Keratinocyte (primary cell): ENCODE results near the gene PARP1.

Experiments
- CTCF ChIP-seq, 3 experiments: IDR thresholded peaks in 1 of 3; conservative IDR thresholded peaks in 1 of 3; optimal IDR thresholded peaks in 1 of 3; 2 replicates in 2 of 3; 3 replicates in 1 of 3; pipeline versions ENCODE3 to v1.5.1; 2011; ENCODE audit warnings: low read length in 3 of 3, mild to moderate bottlenecking in 3 of 3, moderate library complexity in 2 of 3, control low read depth in 1 of 3, inconsistent platforms in 1 of 3; ENCODE audit not compliant: insufficient read depth in 2 of 3; ENCODE audit errors: extremely low read depth in 1 of 3
- EZH2 ChIP-seq: IDR thresholded peaks from one replicate; pipeline ENCODE4 v1.6.1; 2012; ENCODE audit warnings: inconsistent platforms, mild to moderate bottlenecking, low read length, moderate library complexity

DNA sequence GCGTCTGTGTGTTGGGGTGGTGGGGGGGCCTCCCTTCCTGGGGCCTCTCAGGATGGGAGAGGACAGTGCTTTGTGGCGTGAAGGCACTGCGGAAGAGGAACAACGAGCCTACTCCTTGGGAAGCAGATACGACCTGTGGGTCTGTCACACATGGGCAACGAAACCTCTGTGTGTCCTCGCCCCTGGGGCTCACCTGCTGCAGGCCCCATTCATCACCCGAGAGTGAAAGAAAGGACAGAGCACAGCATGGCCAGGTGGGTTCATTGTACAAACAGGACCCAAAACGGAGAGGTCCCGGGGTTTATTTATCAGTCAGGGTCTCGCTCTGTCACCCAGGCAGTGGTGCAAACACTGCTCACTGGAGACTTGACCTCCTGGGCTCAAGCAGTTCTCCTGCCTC is 58.8 kb downstream of the PARP1 start:
- no peak for TF ChIP-seq CTCF (optimal IDR thresholded peaks at IDR 0.05 in 1 of 3, IDR thresholded peaks at IDR 0.05 in 1 of 3, conservative IDR thresholded peaks at IDR 0.05 in 1 of 3; ENCODE audit: extremely low read depth in 1 of 3, insufficient read depth in 2 of 3, low read length in 3 of 3)
- TF ChIP-seq EZH2: no peak
